Measurements from ENCODE around the gene QSOX1. TPM values are rescaled to one million over a fixed set of nuclear protein-coding genes. Genes with fewer than 3 reads are reported as not detected.

Gene QSOX1
- total and polyA plus RNA-seq, 2 donors (not counting 3 experiments of a cell fraction or from before 2014, with no cell fraction given) = 256 to 415 TPM

DNA sequence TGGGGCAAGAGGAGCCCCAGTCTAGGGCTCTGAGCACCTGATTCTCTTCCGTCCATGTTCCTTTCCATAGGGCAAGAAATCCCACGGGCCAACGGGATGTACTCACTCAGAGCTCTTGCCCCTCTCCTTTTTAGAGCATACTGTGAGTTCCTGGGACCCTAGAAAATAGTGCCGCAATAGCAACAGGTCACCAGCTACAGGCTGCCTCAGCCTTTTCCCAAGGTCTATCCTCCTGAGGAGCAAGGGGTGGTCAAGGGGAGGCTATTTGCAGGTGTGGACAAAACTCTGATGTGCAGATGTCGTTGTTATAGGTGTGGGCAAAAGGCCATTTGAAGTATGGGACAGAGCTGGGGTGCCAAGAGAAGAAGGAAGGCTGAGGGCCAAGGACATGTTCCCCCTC, 1.6 kb upstream of the QSOX1 start:
- Histone ChIP-seq H3K27me3 (ENCODE audit: control insufficient read depth in 2 of 2, insufficient read depth in 2 of 2, low read length in 2 of 2) (no peaks in the 10 kb centered on the region), H3K4me3 (replicated peaks in 1 of 3; ENCODE audit: insufficient read depth in 1 of 3, low read depth in 1 of 3, low read length in 3 of 3) (no peak overlapping the region), H3K9ac (replicated peaks; ENCODE audit: extremely low read depth, insufficient read depth, low read length) (no peak overlapping the region), H3K79me2 (ENCODE audit: control insufficient read depth, insufficient read depth, low read length) (peaks cover 30% of the 10 kb centered on the region), H3K4me1 (ENCODE audit: control insufficient read depth, extremely low read depth, insufficient read depth, low read length) (peaks cover 60% of the 10 kb centered on the region), H3K36me3 (ENCODE audit: control insufficient read depth in 2 of 2, extremely low read depth in 1 of 2, insufficient read depth in 2 of 2, low read length in 2 of 2) (no peaks in the 10 kb centered on the region), H4K20me1 (replicated peaks; ENCODE audit: control insufficient read depth, extremely low read depth, insufficient read depth, low read length) (no peaks in the 10 kb centered on the region), H3K9me3 (replicated peaks; ENCODE audit: control insufficient read depth, insufficient read depth, low read length) (no peaks in the 10 kb centered on the region), H2AFZ (ENCODE audit: low read depth, low read length) (no peak overlapping the region), H3K9me1 (replicated peaks; ENCODE audit: control insufficient read depth, extremely low read depth, insufficient read depth, low read length) (no peaks in the 10 kb centered on the region), H3K4me2 (ENCODE audit: insufficient read depth, low read length) (no peak overlapping the region), H3K27ac (ENCODE audit: insufficient read depth, low read depth, low read length) (peak overlapping the region; percentile 76)
- no TSS peak for BruUV-seq (replicated peaks)
- ChIA-PET POLR2A (no interaction called here), CTCF (no interaction called here)
- intact Hi-C loops (cut with micrococcal nuclease) = loop anchor here (5.0 kb wide), 2 partner anchors 126 to 479 kb away; partner anchors contain the start of gene XPR1
- DNase-seq (ENCODE audit: low read depth, low spot score) (no peak), FAIRE-seq (no peak)
- dilution Hi-C loops (cut with MboI; ENCODE audit: extremely low pct_ligation_motif_present, low sequenced_read_pairs) = no loop called here
- no peak for TF ChIP-seq GATA2 (IDR thresholded peaks at IDR 0.05; ENCODE audit: insufficient read depth, insufficient read length, low read depth, low read length)
- no peak for TF ChIP-seq MAX (IDR thresholded peaks at IDR 0.05; ENCODE audit: insufficient read depth, insufficient read length)
- TF ChIP-seq EZH2 (IDR thresholded peaks at IDR 0.05; ENCODE audit: borderline replicate concordance, low read depth, low read length, severe bottlenecking) = no peak
- no peak for TF ChIP-seq FOS (IDR thresholded peaks at IDR 0.05; ENCODE audit: borderline replicate concordance, insufficient read depth, low read length)
- TF ChIP-seq POLR2A (IDR thresholded peaks at IDR 0.05; ENCODE audit: low read depth, low read length) = no peak
- TF ChIP-seq MYC (IDR thresholded peaks at IDR 0.05; ENCODE audit: low read depth, low read length) = no peak
- TF ChIP-seq, protein P1, sequence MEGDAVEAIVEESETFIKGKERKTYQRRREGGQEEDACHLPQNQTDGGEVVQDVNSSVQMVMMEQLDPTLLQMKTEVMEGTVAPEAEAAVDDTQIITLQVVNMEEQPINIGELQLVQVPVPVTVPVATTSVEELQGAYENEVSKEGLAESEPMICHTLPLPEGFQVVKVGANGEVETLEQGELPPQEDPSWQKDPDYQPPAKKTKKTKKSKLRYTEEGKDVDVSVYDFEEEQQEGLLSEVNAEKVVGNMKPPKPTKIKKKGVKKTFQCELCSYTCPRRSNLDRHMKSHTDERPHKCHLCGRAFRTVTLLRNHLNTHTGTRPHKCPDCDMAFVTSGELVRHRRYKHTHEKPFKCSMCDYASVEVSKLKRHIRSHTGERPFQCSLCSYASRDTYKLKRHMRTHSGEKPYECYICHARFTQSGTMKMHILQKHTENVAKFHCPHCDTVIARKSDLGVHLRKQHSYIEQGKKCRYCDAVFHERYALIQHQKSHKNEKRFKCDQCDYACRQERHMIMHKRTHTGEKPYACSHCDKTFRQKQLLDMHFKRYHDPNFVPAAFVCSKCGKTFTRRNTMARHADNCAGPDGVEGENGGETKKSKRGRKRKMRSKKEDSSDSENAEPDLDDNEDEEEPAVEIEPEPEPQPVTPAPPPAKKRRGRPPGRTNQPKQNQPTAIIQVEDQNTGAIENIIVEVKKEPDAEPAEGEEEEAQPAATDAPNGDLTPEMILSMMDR (IDR thresholded peaks at IDR 0.05; ENCODE audit: extremely low read depth in 1 of 2, insufficient read depth in 1 of 2, low read depth in 1 of 2, low read length in 2 of 2) = no peak
- TF ChIP-seq POLR2AphosphoS5 (IDR thresholded peaks at IDR 0.05; ENCODE audit: insufficient read depth, low read depth, low read length) = no peak
- TF ChIP-seq JUN (IDR thresholded peaks at IDR 0.05; ENCODE audit: borderline replicate concordance, insufficient read depth, insufficient read length, low read depth) = no peak

Measured in endothelial cell of umbilical vein (primary cell).